K562 (cell line): Measurements from ENCODE around the gene ATG7. TPM values are rescaled to one million over a fixed set of nuclear protein-coding genes. Genes with fewer than 3 reads are reported as not detected.

Experiments used
- ATAC-seq: fragments of 200-7000 bp; cut with Tn5 transposase; 3 replicates; pipeline ENCODE4 v1.9.1; 2020; ENCODE audit warnings: moderate library complexity
- BruUV-seq: library from RNA; stranded (reverse); fragments of 400-500 nt; replicated peaks from 2 replicates; lab custom pipeline; 2021; lab: Mats Ljungman, UMichigan
- CTCF ChIA-PET: fragments of 300-600 bp; formaldehyde crosslinking; extraction: SDS; loops from one replicate; lab custom pipeline; 2021; ENCODE audit warnings: low intra/inter-chr PET ratio; lab: Yijun Ruan, JAX
- POLR2A ChIA-PET: fragments of 300-600, 350-650 bp; sonication (Branson Sonifier 250); formaldehyde crosslinking; extraction: SDS; loops from one replicate; lab custom pipeline; 2021; ENCODE audit warnings: antibody characterized with exemption, inconsistent platforms; lab: Yijun Ruan, JAX
- DNase-seq, 4 experiments: peaks; one replicate each; pipeline versions ENCODE4 v3.0.0 to v3.0.0-alpha.2; 2011 to 2018; ENCODE audit warnings: low spot score in 3 of 4, mixed read lengths in 3 of 4; ENCODE audit errors: extremely low read depth in 1 of 4
- FAIRE-seq: peaks from 2 replicates; lab custom pipeline; 2011; peaks lifted over from hg19 to GRCh38; lab: Jason Lieb, UNC
- H2AFZ ChIP-seq: 2 replicates; pipeline ENCODE4 v1.6.0; 2011; ENCODE audit warnings: low read depth, low read length, control low read depth, inconsistent platforms
- H3K27ac ChIP-seq: fragments of 200-600 bp; 3 replicates; pipeline ENCODE4 v1.8.0; 2011; ENCODE audit warnings: low read depth, mild to moderate bottlenecking, control low read depth, inconsistent platforms, low read length, moderate library complexity, mixed read lengths; ENCODE audit errors: extremely low read depth
- H3K27me3 ChIP-seq, 2 experiments: fragments of 300-600 bp in 1 of 2; 2 replicates in 1 of 2; 3 replicates in 1 of 2; pipeline versions ENCODE4 v1.6.0 to v1.8.0; 2011; ENCODE audit warnings: inconsistent platforms in 2 of 2, low read length in 2 of 2, mild to moderate bottlenecking in 1 of 2, mixed read lengths in 1 of 2, moderate library complexity in 1 of 2; ENCODE audit not compliant: control insufficient read depth in 2 of 2, insufficient read depth in 2 of 2
- H3K36me3 ChIP-seq: fragments of 300-600 bp; 3 replicates; pipeline ENCODE4 v1.8.0; 2011; ENCODE audit warnings: mild to moderate bottlenecking, low read length, inconsistent platforms; ENCODE audit not compliant: control insufficient read depth, insufficient read depth
- H3K4me1 ChIP-seq, 2 experiments: fragments of 200-600 bp in 1 of 2; replicated peaks in 1 of 2; 2 replicates in 1 of 2; 3 replicates in 1 of 2; pipeline versions ENCODE4 v1.5.1 to v1.8.0; 2011; ENCODE audit warnings: inconsistent platforms in 2 of 2, low read length in 2 of 2, mild to moderate bottlenecking in 1 of 2, mixed read lengths in 1 of 2, moderate library complexity in 1 of 2; ENCODE audit not compliant: control insufficient read depth in 2 of 2, insufficient read depth in 2 of 2
- H3K4me2 ChIP-seq: 2 replicates; pipeline ENCODE4 v1.6.1; 2011; ENCODE audit warnings: low read length, control low read depth, inconsistent platforms, mixed read lengths; ENCODE audit not compliant: insufficient read depth
- H3K4me3 ChIP-seq: fragments of 200-600 bp; sonication (generic), shearing (Covaris generic); 2 replicates; pipeline ENCODE4 v1.5.1; 2016; ENCODE audit warnings: control low read depth, inconsistent platforms
- H3K79me2 ChIP-seq: fragments of 200-600 bp; 3 replicates; pipeline ENCODE4 v1.8.0; 2011; ENCODE audit warnings: low read length, inconsistent platforms; ENCODE audit not compliant: control insufficient read depth, insufficient read depth
- H3K9ac ChIP-seq, 2 experiments: 2 replicates each; pipeline versions ENCODE4 v1.6.0 to v1.6.1; 2011; ENCODE audit warnings: low read depth in 2 of 2, low read length in 2 of 2, control low read depth in 1 of 2, inconsistent platforms in 1 of 2, mild to moderate bottlenecking in 1 of 2, mixed read lengths in 1 of 2; ENCODE audit not compliant: insufficient read depth in 1 of 2
- H3K9me1 ChIP-seq: one replicate; pipeline ENCODE4 v1.6.0; 2011; ENCODE audit warnings: inconsistent platforms, mild to moderate bottlenecking, low read length, moderate library complexity; ENCODE audit not compliant: control insufficient read depth, insufficient read depth
- H3K9me3 ChIP-seq: replicated peaks from 2 replicates; pipeline ENCODE4 v1.5.1; 2011; ENCODE audit warnings: low read depth, low read length, inconsistent platforms; ENCODE audit not compliant: control insufficient read depth, insufficient read depth
- H4K20me1 ChIP-seq: replicated peaks from 2 replicates; pipeline ENCODE4 v1.6.1; 2011; ENCODE audit warnings: low read length, inconsistent platforms, mixed read lengths; ENCODE audit not compliant: control insufficient read depth, insufficient read depth
- ARID3A ChIP-seq: IDR thresholded peaks from 2 replicates; pipeline ENCODE4 v1.6.1; 2012; ENCODE audit warnings: low read depth, low read length, improper control_type of control experiment, borderline replicate concordance
- HOMEZ ChIP-seq: fragments of 250-450 bp; sonication (Bioruptor Pico); IDR thresholded peaks from 2 replicates; pipeline ENCODE4 v1.4.0; 2020; ENCODE audit warnings: mild to moderate bottlenecking, moderate library complexity
- NCOA6 ChIP-seq: fragments of 450-650 bp; IDR thresholded peaks from 2 replicates; pipeline ENCODE4 v1.6.1; 2017; ENCODE audit warnings: mild to moderate bottlenecking
- WGBS: fragments of 100-300 bp; shearing (Covaris generic); methylation state at CpG from one replicate; pipeline ENCODE4 v1.1.6; 2016; ENCODE audit warnings: low coverage, mixed read lengths; ENCODE audit not compliant: insufficient coverage; ENCODE audit errors: missing lambda C conversion rate; 5-methylcytosine and 5-hydroxymethylcytosine counted together
- in situ Hi-C: fragments of 300-500 bp; cut with MboI; formaldehyde crosslinking; loops from 4 replicates; pipeline ENCODE4 v1.15.0; 2018; ENCODE audit warnings: inconsistent platforms, mixed read lengths
- intact Hi-C: fragments of 100-400 bp; cut with micrococcal nuclease; formaldehyde crosslinking; loops from 2 replicates; pipeline ENCODE4 v1.14.2; 2022
- polyA plus RNA-seq, 8 experiments: library from polyadenylated mRNA; depleted of rRNA in 4 of 8; stranded (reverse) in 5 of 8; unstranded in 3 of 8; fragments of >200 nt; fragmentation: Nextera tagmentation in 2 of 8; fragmentation: Illumina TruSeq in 1 of 8; extraction: Ambion mirVana in 2 of 8; extraction: Trizol in 1 of 8; gene quantifications; 2 replicates each; pipeline versions ENCODE4 v1.2.1 to v1.2.3, GENCODE V29; 2011 to 2014; ENCODE audit warnings: inconsistent platforms in 1 of 8, missing spikeins in 1 of 8
- total RNA-seq, 7 experiments: library from RNA; depleted of rRNA in 6 of 7; stranded (reverse); fragments of >200 nt in 6 of 7; fragmentation: Illumina TruSeq in 2 of 7; extraction: Trizol in 2 of 7; gene quantifications; 2 replicates each; pipeline versions ENCODE4 v1.2.1 to v1.2.3, GENCODE V29; 2011 to 2021; ENCODE audit warnings: low replicate concordance in 1 of 7

Gene ATG7
- total and polyA plus RNA-seq, 9 of the 15 experiments (the other 6 are each of a cell fraction or from before 2014, with no cell fraction given): 18.3 to 45.3 (median 33.6) TPM

GRCh38 chr3:11246663-11246970 lies 25.6 kb upstream of the ATG7 start:
- POLR2A ChIA-PET: interaction anchor here (1.4 kb wide), 1 partner anchor 8 kb away, joined by 5 read pairs; no protein-coding TSS in a partner anchor
- no peak overlapping the region for H3K27ac ChIP-seq
- no peak for FAIRE-seq

More at GRCh38 chr3:11246663-11246970, 25.6 kb upstream of the ATG7 start:
- DNase-seq (no peak), ATAC-seq (no peak)
- Histone ChIP-seq H2AFZ (no peak overlapping the region), H3K9me1 (no peaks in the 10 kb centered on the region), H3K36me3 (no peaks in the 10 kb centered on the region), H3K4me3 (no peak overlapping the region), H3K79me2 (no peaks in the 10 kb centered on the region), H4K20me1 (no peaks in the 10 kb centered on the region), H3K9me3 (no peaks in the 10 kb centered on the region), H3K9ac (no peak overlapping the region), H3K27me3 (peaks cover 10% of the 10 kb centered on the region in 2 experiments; a peak in 4 of 5 replicates), H3K4me1 (peaks cover 0 to 17% of the 10 kb centered on the region in 2 experiments; a peak in 3 of 5 replicates), H3K4me2 (no peak overlapping the region)
- TF ChIP-seq HOMEZ: no peak
- no peak for TF ChIP-seq NCOA6
- no peak for TF ChIP-seq ARID3A
- in situ Hi-C loops: no loop called here
- intact Hi-C loops: no loop called here
- BruUV-seq: no TSS peak
- WGBS: 0% methylated on average over 2 of the region's 2 CpGs
- CTCF ChIA-PET: no interaction called here
